Gastrocnemius medialis (tissue), 4 donors: ENCODE results near the gene NR6A1.

Source experiments
- POLR2A ChIP-seq, 2 donors: fragments of 450-650 bp; IDR thresholded peaks; one replicate each; pipeline ENCODE4 v1.6.1; 2017; ENCODE audit warnings: antibody characterized with exemption in 2 of 2, mild to moderate bottlenecking in 2 of 2, moderate library complexity in 2 of 2
- TF ChIP-seq, protein P1 (sequence below), 5 experiments: fragments of 450-650 bp in 3 of 5; fragments of 200-600 bp in 2 of 5; sonication (generic) in 2 of 5; IDR thresholded peaks in 4 of 5; conservative IDR thresholded peaks in 1 of 5; 1 replicate in 4 of 5; 2 replicates in 1 of 5; pipeline ENCODE4 v1.5.1; 2016 to 2019; ENCODE audit warnings: antibody characterized with exemption in 5 of 5, mild to moderate bottlenecking in 3 of 5, moderate library complexity in 3 of 5

- TF ChIP-seq POLR2A (IDR thresholded peaks at IDR 0.05) = no peak
- TF ChIP-seq, protein P1, sequence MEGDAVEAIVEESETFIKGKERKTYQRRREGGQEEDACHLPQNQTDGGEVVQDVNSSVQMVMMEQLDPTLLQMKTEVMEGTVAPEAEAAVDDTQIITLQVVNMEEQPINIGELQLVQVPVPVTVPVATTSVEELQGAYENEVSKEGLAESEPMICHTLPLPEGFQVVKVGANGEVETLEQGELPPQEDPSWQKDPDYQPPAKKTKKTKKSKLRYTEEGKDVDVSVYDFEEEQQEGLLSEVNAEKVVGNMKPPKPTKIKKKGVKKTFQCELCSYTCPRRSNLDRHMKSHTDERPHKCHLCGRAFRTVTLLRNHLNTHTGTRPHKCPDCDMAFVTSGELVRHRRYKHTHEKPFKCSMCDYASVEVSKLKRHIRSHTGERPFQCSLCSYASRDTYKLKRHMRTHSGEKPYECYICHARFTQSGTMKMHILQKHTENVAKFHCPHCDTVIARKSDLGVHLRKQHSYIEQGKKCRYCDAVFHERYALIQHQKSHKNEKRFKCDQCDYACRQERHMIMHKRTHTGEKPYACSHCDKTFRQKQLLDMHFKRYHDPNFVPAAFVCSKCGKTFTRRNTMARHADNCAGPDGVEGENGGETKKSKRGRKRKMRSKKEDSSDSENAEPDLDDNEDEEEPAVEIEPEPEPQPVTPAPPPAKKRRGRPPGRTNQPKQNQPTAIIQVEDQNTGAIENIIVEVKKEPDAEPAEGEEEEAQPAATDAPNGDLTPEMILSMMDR (IDR thresholded peaks at IDR 0.05 in 4 of 5, conservative IDR thresholded peaks at IDR 0.05 in 1 of 5) = no peak
Measured at GRCh38 chr9:124510650-124511425, 260.3 kb downstream of the NR6A1 start.
